ENCODE measurements around the gene MAP3K4. TPM values are rescaled to one million over a fixed set of nuclear protein-coding genes. Genes with fewer than 3 reads are reported as not detected.

Gene MAP3K4
- 10 to 100 TPM; 32.1 to 42.2 TPM for total RNA-seq

GRCh38 chr6:160991406-160992060, at the start of gene MAP3K4:
TSS of gene MAP3K4 (plus strand) at chr6:160991769. CDS start at chr6:160991932, 163 bp downstream.
- H3K9me3 ChIP-seq, result no peaks in the 10 kb centered on the region
- peak within 1 kb of the TSS; percentile 89 for H3K27ac ChIP-seq
- H3K4me3 ChIP-seq, result peak within 1 kb of the TSS; percentile 97
- H3K9ac ChIP-seq (ENCODE audit: low read depth in 2 of 2, low read length in 2 of 2), result peak within 1 kb of the TSS; percentile 68 to 87
- H3K36me3 ChIP-seq, result no peaks in the 10 kb centered on the region
- H3K27me3 ChIP-seq, result no peaks in the 10 kb centered on the region
- intact Hi-C loops (cut with DNase I), result loop anchor here (10.0 kb wide), 1 partner anchor 283 kb away; the partner anchor contains the start of gene AGPAT4
- H3K4me1 ChIP-seq, result no peaks in the 10 kb centered on the region
- no peak for TF ChIP-seq CTCF (IDR thresholded peaks at IDR 0.05)
- peak; percentile 78 for DNase-seq

- no peak overlapping the region for H3K9ac ChIP-seq (ENCODE audit: low read depth in 2 of 2, low read length in 2 of 2)
- no peaks in the 10 kb centered on the region for H3K36me3 ChIP-seq
- no peak for DNase-seq
- intact Hi-C loops (cut with DNase I), result no loop called here
- H3K4me1 ChIP-seq, result no peaks in the 10 kb centered on the region
- H3K27ac ChIP-seq, result no peak overlapping the region
- no peaks in the 10 kb centered on the region for H3K27me3 ChIP-seq
- no peak for TF ChIP-seq CTCF (IDR thresholded peaks at IDR 0.05)
- no peak overlapping the region for H3K4me3 ChIP-seq
- H3K9me3 ChIP-seq, result no peaks in the 10 kb centered on the region
These were observed 47.6 kb upstream of the MAP3K4 start for GRCh38 chr6:160943997-160944396.

GRCh38 chr6:160945516-160946177, 45.9 kb upstream of the MAP3K4 start:
- H3K4me3 ChIP-seq, result no peak overlapping the region
- H3K4me1 ChIP-seq, result no peaks in the 10 kb centered on the region
- DNase-seq, result no peak
- H3K9ac ChIP-seq (ENCODE audit: low read depth in 2 of 2, low read length in 2 of 2), result no peak overlapping the region
- intact Hi-C loops (cut with DNase I), result no loop called here
- no peaks in the 10 kb centered on the region for H3K9me3 ChIP-seq
- no peak for TF ChIP-seq CTCF (IDR thresholded peaks at IDR 0.05)
- no peak overlapping the region for H3K27ac ChIP-seq
- no peaks in the 10 kb centered on the region for H3K27me3 ChIP-seq
- H3K36me3 ChIP-seq, result no peaks in the 10 kb centered on the region

GRCh38 chr6:160949531-160949930, 42.0 kb upstream of the MAP3K4 start:
- H3K9me3 ChIP-seq, result no peaks in the 10 kb centered on the region
- intact Hi-C loops (cut with DNase I), result no loop called here
- no peak overlapping the region for H3K27ac ChIP-seq
- H3K9ac ChIP-seq (ENCODE audit: low read depth in 2 of 2, low read length in 2 of 2), result no peak overlapping the region
- no peaks in the 10 kb centered on the region for H3K4me1 ChIP-seq
- no peaks in the 10 kb centered on the region for H3K36me3 ChIP-seq
- H3K27me3 ChIP-seq, result no peaks in the 10 kb centered on the region
- H3K4me3 ChIP-seq, result no peak overlapping the region
- DNase-seq, result no peak
- no peak for TF ChIP-seq CTCF (IDR thresholded peaks at IDR 0.05)

GRCh38 chr6:160950507-160950906, 41.1 kb upstream of the MAP3K4 start:
- intact Hi-C loops (cut with DNase I), result no loop called here
- H3K4me1 ChIP-seq, result no peaks in the 10 kb centered on the region
- no peak overlapping the region for H3K9ac ChIP-seq (ENCODE audit: low read depth in 2 of 2, low read length in 2 of 2)
- H3K36me3 ChIP-seq, result no peaks in the 10 kb centered on the region
- no peak for DNase-seq
- H3K4me3 ChIP-seq, result no peak overlapping the region
- no peaks in the 10 kb centered on the region for H3K27me3 ChIP-seq
- no peaks in the 10 kb centered on the region for H3K9me3 ChIP-seq
- no peak overlapping the region for H3K27ac ChIP-seq
- no peak for TF ChIP-seq CTCF (IDR thresholded peaks at IDR 0.05)

All from colonic mucosa (tissue), 4 donors.